Measurements from ENCODE around the gene LCLAT1. TPM values are rescaled to one million over a fixed set of nuclear protein-coding genes. Genes with fewer than 3 reads are reported as not detected.

Gene LCLAT1
- total RNA-seq, 4 donors from 2014 or later: 0.88 to 116 (median 33.3) TPM

- H3K9me3 ChIP-seq: no peaks in the 10 kb centered on the region
- peak overlapping the region; percentile 30 to 79 for H3K27ac ChIP-seq
- DNase-seq: no peak
- TF ChIP-seq POLR2A (IDR thresholded peaks at IDR 0.05): no peak
- TF ChIP-seq CTCF (IDR thresholded peaks at IDR 0.05): no peak
- H3K36me3 ChIP-seq: no peaks in the 10 kb centered on the region
- no peaks in the 10 kb centered on the region for H3K4me1 ChIP-seq
- no peaks in the 10 kb centered on the region for H3K27me3 ChIP-seq
- intact Hi-C loops (cut with DNase I; ENCODE audit: low total_unique reads): no loop called here
- H3K4me3 ChIP-seq: no peak overlapping the region
Measured at GRCh38 chr2:30583204-30583749, 136.2 kb downstream of the LCLAT1 start.

- Histone ChIP-seq H3K9me3 (no peaks in the 10 kb centered on the region), H3K27me3 (no peaks in the 10 kb centered on the region), H3K4me1 (no peaks in the 10 kb centered on the region), H3K4me3 (no peak overlapping the region), H3K36me3 (no peaks in the 10 kb centered on the region), H3K27ac (peak overlapping the region; percentile 30 to 79)
- DNase-seq: no peak
- intact Hi-C loops (cut with DNase I; ENCODE audit: low total_unique reads): no loop called here
- TF ChIP-seq CTCF (IDR thresholded peaks at IDR 0.05): no peak
- TF ChIP-seq POLR2A (IDR thresholded peaks at IDR 0.05): no peak
Measured at GRCh38 chr2:30584116-30584515, 137.1 kb downstream of the LCLAT1 start.

GRCh38 chr2:30588994-30589393, 141.9 kb downstream of the LCLAT1 start:
- no peaks in the 10 kb centered on the region for H3K4me1 ChIP-seq
- H3K4me3 ChIP-seq: no peak overlapping the region
- intact Hi-C loops (cut with DNase I; ENCODE audit: low total_unique reads): no loop called here
- no peaks in the 10 kb centered on the region for H3K27me3 ChIP-seq
- TF ChIP-seq CTCF (IDR thresholded peaks at IDR 0.05) (no peak), POLR2A (IDR thresholded peaks at IDR 0.05) (no peak)
- H3K9me3 ChIP-seq: no peaks in the 10 kb centered on the region
- H3K36me3 ChIP-seq: no peaks in the 10 kb centered on the region
- no peak for DNase-seq
- no peak overlapping the region for H3K27ac ChIP-seq

GRCh38 chr2:30590407-30590806, 143.4 kb downstream of the LCLAT1 start:
- TF ChIP-seq CTCF (IDR thresholded peaks at IDR 0.05) (no peak), POLR2A (IDR thresholded peaks at IDR 0.05) (no peak)
- intact Hi-C loops (cut with DNase I; ENCODE audit: low total_unique reads): no loop called here
- H3K36me3 ChIP-seq: no peaks in the 10 kb centered on the region
- H3K27ac ChIP-seq: no peak overlapping the region
- no peaks in the 10 kb centered on the region for H3K4me1 ChIP-seq
- H3K27me3 ChIP-seq: no peaks in the 10 kb centered on the region
- no peak overlapping the region for H3K4me3 ChIP-seq
- no peak for DNase-seq
- H3K9me3 ChIP-seq: no peaks in the 10 kb centered on the region

GRCh38 chr2:30591186-30591585, 144.1 kb downstream of the LCLAT1 start:
- no peak overlapping the region for H3K4me3 ChIP-seq
- H3K36me3 ChIP-seq: no peaks in the 10 kb centered on the region
- no peaks in the 10 kb centered on the region for H3K27me3 ChIP-seq
- H3K9me3 ChIP-seq: no peaks in the 10 kb centered on the region
- H3K4me1 ChIP-seq: no peaks in the 10 kb centered on the region
- TF ChIP-seq POLR2A (IDR thresholded peaks at IDR 0.05) (no peak), CTCF (IDR thresholded peaks at IDR 0.05) (no peak)
- intact Hi-C loops (cut with DNase I; ENCODE audit: low total_unique reads): no loop called here
- DNase-seq: no peak
- no peak overlapping the region for H3K27ac ChIP-seq

All from uterus (tissue), 4 donors.